T-helper 2 cell (primary cell): ENCODE data around the gene TIGD4.

Source experiments
- DNase-seq, 5 experiments: peaks; one replicate each; pipeline versions ENCODE4 v3.0.0 to v3.0.0-alpha.2; 2012 to 2022
- total RNA-seq, 2 donors: gene quantifications; one replicate each; lab custom pipeline; 2026; lab: John Stamatoyannopoulos, UW

TIGD4 gene
- 0 to 0.74 reads per million in 2 donors for total RNA-seq

DNA sequence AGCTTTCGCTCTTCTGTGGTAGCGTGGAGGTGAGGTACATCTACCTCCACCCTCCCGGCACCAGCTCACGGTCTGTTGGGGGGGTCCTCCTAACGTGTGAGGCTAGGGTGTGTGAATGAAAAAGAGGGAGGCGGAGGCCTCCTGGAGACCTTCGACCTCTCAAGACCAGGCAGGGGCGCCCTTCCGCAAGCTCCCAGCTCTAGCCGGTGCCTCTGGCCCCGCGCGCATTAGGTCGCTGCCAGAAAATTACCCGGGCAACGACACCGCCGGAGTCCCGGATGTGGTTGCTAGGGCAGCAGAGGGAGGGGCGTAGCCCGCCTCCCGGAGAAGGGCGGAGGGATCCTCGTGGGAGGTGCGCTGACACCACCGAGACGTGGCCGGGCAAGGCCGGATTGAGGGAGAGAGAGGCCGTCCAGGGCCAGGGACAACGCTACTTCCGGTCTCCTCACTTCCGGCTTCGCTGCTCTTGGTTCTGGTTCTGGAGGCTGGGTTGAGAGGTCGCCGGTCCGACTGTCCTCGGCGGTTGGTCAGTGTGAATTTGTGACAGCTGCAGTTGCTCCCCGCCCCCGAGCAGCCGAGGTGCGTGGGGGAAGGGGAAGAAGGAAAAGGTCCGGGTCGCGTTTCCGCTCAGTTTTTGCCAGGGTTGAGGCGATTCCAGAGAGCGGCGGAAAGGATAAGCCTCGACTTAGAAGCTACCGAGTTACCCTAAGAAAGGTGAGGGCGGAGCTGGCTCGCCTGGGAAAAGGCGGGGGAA, at the start of gene TIGD4, which contains the start of gene ARFIP1:
Gene TIGD4 (minus strand): TSS at position 218 of the 754 bp plus-strand sequence. CDS start 8,726 bp downstream, outside the sequence.
Gene ARFIP1 (plus strand): TSS at position 442 of the 754 bp plus-strand sequence. CDS start 49,680 bp downstream, outside the sequence.
- DNase-seq: peak; percentile 80 to 96 (median 90)

DNA sequence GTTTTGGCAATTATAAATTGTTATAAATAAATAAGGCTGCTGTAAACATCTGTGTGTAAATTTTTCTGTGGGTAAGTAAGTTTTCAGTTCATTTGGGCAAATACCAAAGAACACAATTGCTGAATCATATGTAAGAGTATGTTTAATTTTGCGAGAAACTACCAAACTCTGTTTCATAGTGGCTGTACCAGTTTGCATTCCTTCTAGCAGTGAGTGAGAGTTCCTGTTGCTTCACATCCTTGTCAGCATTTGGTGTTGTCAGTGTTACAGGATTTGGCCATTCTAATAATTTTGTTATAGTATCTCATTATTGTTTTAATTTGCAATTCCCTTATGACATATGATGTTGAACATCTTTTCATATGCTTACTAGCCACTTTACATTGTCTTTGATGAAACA, 48.6 kb upstream of the TIGD4 start:
- no peak for DNase-seq

DNA sequence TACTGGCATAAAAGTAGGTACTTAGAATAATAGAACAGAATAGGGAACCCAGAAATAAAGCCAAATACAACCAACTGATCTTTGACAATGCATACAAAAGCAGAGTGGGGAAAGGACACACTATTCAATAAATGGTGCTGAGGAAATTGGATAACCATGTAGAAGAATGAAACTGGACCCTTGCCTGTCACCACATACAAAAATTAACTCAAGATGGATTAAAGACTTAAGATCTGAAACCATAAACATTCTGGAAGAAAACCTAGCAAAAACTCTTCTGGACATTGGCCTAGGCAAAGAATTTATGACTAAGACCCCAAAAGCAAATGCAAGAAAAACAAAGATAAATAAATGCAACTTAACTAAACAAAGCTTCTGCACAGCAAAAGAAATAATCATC, 45.8 kb upstream of the TIGD4 start:
- no peak for DNase-seq

DNA sequence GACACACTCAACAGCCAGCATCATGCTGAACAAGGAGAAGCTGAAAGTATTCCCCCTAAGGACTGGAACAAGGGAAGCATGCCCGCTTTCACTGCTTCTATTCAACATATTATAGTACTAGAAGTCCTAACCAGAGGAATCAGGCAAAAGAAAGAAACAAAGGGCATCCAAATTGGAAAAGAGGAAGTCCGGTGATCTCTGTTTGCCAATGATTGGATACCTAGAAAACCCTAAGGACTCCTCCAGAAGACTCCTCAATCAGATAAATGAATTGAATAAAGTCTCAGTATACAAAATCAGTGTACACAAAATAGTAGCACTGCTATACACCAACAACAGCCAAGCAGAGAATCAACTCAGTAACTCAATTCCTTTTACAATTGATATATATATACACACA, 45.0 kb upstream of the TIGD4 start:
- no peak for DNase-seq

- no peak for DNase-seq
Observed at GRCh38 chr4:152822323-152822722, 42.8 kb upstream of the TIGD4 start.

- no peak for DNase-seq
Observed at GRCh38 chr4:152820073-152820472, 40.5 kb upstream of the TIGD4 start.

DNA sequence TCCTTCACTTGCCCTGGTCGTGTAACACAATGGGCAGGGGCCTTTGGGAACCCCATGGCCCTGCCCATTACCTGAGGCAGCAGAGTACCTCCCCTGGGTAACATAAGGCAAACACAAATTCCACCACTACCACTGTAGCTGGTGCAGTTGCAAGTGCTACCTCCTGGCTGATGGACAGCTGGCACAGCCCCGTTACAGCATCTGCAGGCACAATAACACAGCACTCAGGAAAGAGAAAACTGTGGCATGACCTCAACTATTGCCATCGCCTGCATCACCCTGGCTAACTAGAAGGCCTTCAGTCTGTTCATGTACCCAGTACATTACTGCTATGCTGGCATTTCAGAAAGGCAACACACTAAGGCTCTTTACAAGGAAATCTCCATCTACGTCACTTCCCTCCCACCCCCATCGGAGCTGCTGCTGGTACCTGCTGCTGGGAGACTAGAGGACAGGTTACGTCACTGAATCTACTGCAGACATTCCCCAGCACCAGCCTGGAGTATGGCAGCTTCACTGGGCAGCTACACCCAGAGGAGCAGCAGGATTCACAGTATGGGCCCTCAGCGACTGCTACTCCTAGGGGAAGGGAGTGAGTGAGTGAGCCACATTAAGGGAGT, 39.6 kb upstream of the TIGD4 start:
- no peak for DNase-seq

DNA sequence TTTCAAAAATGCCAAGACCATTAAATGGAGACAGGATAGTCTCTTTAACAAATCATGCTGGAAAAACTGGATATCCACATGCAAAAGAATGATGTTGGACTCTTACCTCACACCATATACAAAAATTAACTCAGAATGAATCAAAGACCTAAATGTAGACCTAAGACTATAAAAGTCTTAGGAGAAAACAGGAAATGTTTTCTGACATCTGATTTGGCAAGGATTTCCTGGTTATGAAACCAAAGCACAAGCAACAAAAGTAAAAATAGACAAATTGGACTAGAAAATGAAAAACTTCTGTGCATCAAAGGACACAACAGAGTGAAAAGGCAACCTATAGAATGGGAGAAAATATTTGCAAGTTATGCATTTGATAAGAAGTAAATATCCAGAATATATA, 37.8 kb upstream of the TIGD4 start:
- no peak for DNase-seq

DNA sequence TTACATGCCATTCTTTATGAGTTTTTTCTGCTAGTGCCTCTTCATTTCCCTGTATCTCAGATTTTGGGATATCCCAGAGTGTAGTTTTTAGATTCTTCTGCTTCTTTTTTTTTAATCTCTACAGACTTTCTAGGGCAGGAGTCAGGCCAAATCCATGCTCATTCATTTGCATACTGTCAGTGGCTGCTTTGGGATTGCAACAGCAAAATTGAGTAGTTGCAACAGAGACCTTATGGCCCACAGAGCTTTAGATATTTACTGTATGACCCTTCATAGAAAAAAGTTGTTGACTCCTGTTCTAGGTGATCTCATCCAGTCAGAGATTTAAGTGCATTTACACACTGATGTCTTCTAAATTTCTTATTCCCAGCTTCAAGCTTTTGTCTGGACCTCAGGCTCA, 35.5 kb upstream of the TIGD4 start:
- no peak for DNase-seq

GRCh38 chr4:152810715-152811287, 31.3 kb upstream of the TIGD4 start:
- no peak for DNase-seq

GRCh38 chr4:152808670-152809069, 29.1 kb upstream of the TIGD4 start:
- DNase-seq: no peak

DNA sequence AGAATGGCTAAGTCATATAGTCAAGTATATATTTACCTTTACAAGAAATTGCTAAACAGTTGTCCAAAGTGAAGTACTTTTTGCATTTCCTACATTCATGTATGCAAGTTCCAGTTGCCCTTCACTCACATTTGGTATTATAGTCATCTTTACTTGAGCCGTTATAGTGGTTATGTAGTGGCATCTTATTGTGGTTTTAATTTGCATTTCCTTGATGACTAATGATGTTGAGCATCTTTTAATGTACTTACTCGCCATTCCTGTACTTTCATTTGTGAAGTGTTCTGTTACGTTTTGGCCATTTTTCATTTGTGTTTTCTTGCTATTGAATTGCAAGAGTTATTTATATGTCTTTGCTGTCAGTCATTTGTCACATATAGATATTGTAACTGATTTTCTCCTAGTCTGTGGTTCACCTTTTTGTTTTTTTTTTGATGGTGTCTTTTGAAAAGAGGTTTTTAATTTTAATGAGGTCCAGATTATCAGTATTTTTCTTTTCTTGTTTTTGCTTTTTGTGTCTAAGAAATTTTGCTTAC, 27.8 kb upstream of the TIGD4 start:
- DNase-seq: peak in 1 of 5 experiments; percentile 73

DNA sequence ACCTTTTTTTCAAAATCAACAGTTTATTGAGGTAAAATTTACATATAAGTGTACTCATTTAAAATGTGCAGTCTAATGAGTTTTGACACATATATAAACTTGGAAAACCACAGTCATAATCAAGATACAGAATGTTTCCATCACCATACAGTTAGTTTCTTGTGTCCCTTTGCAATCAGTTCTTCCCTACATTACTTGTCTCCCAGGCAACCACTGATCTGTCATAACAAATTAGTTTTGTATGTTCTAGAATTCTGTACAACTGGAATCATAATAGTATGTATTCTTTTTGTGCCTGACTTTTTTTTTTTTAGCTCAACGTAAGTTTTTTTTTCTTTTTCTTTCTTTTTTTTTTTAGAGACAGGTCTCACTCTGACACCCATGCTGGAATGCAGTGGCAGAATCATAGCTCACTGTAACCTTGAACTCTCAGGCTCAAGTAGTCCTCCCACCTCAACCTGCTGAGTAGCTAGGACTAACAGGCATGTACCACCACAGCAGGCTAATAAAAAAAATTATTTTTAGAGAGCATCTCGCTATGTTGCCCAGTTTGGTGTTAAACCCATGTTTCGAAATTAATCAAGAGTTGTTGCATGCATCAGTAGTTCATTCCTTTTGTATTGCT, 27.1 kb upstream of the TIGD4 start:
- peak in 1 of 5 experiments; percentile 49 for DNase-seq

- DNase-seq: no peak
Observed at GRCh38 chr4:152805818-152806217, 26.3 kb upstream of the TIGD4 start.

DNA sequence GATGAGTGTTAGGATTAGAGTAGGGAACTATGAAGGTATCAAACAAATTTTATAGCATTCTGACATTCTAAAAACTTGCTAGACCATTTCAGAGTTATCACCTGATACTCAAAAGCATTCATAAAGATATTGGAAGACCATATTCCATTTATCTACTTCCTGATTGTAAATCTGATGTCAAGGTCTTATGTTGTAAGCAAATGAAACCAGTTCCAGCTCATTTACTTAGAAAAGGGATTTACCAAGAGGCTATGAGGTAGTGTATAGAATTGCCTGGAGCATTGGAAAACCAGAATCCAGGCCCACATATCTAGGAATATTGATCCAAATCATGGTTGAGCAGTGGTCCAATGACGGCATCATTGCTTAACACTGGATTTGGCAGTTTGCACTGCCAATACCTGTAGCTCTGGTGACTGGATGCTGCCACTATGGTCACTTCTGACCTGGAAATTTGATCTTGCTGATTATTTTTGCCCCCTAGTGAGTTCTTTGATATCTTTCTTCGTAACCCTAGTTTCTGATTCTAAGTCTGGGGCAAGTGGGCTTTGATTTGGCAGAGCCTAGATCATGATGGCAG, 25.6 kb upstream of the TIGD4 start:
- DNase-seq: no peak

DNA sequence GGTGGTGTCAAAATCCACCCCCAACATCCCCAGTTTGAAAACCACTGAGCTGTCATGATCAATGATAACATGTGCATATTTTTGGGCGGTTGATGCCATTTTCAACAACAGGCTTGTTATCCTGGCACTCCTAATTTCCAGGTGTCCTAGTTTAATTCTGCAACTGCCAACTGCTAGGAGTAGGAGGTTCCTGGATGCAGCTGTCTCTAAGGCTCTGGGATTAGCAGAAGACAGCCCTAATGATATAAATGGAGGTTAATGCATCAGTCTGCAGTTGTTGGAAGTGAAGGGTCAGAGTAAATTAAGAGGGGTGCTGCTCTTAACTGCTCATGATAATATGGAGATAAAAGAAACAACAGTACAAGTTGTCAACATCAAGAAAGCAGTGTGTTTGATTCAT, 24.0 kb upstream of the TIGD4 start:
- no peak for DNase-seq

- no peak for DNase-seq
Observed at GRCh38 chr4:152795891-152796290, 16.4 kb upstream of the TIGD4 start.

DNA sequence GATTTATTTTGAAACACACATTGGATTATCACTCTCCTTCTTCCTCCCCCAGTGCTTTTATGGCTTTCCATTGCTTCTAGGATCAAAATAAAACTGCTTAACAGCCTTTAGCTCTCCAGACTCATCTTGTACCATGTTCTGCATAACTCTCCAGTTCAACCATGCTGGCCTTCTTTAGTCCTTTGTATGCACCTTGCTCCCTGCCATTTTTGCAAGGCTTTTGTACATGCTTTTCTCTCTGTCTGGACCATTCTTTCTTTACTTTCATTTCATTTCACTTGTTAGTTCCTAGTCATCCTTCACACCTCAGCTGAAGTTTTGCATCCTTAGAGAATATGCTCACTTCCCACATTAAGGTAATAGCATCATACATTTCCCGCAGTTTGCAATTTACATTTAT, 7.1 kb upstream of the TIGD4 start:
- no peak for DNase-seq

DNA sequence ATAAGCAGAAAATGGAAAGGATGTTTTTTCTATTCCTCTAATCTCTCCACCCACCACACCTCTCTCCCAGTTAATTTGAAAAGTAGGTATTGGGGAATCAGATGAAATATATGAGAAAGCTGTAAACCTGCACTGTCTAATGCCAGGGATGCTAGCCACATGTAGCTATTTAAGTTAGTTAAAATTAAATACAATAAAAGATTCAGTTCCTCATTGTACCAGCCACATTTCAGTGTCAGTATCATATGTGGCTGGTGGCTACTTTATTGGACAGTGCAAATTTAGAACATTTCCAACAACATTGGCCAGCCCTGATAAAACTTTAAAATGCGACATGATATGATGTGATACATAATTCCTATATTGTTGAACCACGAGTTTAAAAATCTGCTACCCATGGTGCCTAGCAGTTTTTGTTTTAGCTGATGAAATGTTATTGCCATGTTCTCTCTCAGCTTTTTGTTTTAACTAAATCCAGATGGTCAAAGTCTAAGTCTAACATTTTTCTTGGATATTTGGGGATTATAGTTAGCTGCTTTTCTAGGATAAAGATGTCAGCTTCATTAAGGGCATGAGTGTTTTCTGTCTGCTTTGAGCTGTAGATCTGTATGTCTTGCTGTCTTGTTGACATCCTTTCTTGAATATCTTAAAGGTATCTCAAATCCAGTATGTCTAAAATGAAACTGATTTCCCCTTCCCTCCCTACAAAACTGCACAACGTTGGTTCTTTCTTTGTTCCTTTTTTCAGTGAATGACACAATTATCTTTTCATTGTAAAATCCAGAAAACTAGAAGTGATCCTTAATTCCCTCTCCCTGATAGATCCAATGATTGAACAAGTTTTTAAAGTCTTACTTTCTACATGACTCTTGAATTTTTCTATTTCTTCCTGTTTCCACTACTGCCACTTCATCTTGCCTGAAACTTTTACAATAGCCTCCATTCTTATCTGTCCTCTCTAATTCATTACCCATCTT, 6.4 kb upstream of the TIGD4 start:
- no peak for DNase-seq

DNA sequence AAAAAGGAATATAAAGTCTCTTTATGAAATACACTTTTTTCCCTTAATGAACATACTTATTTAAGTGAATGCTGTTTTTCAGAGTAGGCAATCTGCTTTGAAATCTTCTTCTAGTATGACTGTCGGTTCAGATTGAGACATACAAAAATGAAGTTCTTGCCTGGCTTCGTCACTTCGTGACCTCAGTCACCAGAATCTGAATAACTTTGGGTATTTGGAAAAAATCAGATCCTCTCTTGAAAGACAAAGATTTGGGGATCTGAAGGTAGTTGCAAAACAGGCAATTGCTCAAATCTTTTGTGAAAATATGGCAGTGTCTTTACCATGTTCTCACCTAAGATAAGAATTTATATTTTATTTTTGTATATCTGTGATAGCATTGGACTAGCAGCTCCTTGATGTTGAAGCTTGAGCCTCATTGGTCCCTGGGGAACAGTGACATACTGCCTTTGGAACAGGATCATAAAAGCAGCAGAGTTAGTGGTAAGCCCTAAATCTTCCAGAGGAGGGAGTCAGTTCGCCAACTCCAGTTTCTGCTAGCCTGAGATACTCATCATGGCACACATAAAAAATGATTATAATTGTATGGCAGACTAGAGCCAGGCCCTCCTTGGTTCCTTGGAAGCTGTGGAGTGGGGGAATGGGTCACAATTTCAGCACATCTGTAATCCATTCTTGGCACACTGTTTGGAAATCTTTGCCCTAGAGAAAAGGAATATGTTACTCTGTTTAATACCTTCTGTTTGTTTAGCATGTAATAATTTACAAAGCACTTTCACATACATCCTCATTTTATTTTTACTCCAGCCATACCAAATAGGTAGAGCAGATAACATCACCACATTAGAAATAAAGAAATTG, 5.2 kb upstream of the TIGD4 start:
- no peak for DNase-seq
